HG02938 (cell line): ENCODE data around the gene LRP1B.
"Not testable (repeated sequence)": the region's sequence is repeated elsewhere in the genome, so short reads cannot be mapped to it uniquely, and the experiment has no call there.

ENCODE experiments used
- ATAC-seq: cut with Tn5 transposase; IDR thresholded peaks from one replicate; pipeline ENCODE4 v1.9.1; 2021; ENCODE audit warnings: mild to moderate bottlenecking, moderate library complexity; ENCODE audit not compliant: unreplicated experiment

The LRP1B gene

DNA sequence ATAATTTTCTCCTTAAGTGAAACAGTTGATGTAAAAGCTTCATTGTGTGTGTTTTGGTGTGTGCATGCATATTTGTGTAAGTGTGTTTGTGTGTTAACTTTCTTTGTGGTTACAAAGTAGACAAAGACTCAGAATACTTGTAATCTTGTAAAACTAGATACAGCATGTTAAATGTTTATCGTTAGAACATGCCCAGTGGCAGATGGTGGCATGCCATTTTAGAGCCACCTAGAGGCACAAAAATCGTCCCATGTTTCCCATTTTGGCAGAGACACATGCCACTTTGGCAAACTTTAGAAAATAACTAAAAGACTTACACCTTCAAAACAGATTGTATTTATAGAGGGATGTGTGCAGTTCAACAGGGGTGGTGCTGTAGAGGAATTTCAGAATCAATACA, 224.1 kb downstream of the LRP1B start:
- no peak for ATAC-seq

DNA sequence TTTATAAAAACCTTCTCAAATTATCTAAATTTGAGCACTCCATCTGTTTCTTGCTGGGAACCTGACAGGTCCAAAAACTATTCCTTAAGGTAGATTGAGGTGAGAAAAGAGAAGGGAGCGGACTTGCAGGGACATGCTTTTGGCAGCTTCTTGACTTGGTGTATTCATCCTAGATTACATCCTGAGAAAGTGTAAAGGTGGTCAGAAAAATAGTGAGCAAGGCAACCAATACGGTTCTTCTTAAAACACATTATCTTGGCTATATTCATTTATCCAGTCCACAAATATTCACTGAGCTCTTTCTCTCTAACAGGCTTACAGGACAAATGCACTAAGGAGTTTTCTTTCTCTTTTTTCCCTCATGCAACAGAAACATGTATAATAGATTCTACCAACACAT, 230.0 kb downstream of the LRP1B start:
- no peak for ATAC-seq

DNA sequence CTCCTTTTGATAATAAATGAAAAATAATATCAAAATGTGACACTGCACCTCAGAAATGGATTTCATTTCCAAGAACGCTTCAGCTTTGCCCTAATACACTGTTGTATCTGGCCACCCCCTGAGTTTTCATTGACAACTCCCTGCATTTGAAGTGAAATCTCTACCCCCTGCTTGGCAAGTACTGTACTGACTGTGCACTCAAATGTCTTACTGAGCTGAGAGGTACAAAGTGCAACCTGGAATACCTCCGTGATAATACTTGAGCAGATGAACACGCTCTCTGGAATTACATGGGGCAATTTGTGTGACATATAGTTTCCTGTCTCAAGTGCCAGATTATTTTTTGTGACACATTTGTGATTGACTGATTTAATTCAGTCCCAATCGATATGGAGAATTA, 231.1 kb downstream of the LRP1B start:
- no peak for ATAC-seq

DNA sequence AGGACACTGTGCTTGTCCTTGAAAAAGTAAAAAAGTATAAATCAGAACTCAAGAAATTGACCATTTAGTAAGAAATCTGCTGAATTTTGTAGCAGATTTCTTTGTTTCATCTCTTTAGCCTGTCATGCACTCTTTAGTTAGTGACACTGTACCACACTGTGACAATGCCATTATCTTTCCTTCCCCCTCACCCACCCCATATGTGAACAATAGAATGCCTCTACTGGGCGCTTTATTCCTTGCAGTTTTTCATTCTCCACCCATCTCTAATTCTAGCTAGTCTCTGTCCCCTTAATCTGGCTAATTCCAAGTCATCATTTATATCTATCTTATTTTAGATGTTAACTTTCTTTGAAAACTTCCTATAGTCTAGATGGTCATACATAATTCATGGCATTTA, 241.0 kb downstream of the LRP1B start:
- no peak for ATAC-seq

DNA sequence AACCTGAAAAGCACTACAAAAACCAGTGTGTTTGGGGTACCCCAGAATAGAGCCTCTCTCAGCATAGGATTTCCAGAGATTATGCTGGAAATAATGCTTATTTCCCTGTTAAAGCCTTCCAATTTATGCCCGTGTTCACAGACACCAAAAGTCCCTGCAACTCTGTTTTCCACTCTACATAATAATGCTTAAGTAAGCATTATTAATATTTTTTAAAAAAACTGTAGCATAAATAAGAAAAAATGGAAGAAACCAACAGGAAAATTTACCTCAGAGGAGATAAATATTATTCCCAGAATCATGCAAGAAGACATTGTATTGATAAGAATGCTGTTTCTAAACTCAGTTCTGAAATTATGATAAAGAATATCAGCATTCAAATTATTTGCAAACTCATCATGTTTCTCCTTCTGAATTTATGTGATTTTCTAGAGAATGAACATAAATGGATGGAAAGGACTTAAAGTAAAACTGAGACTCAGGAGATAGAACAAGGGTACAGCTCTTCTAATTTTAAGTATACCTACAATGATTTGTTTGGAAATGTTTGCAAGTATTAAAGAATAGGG, 241.7 kb downstream of the LRP1B start:
- no peak for ATAC-seq

DNA sequence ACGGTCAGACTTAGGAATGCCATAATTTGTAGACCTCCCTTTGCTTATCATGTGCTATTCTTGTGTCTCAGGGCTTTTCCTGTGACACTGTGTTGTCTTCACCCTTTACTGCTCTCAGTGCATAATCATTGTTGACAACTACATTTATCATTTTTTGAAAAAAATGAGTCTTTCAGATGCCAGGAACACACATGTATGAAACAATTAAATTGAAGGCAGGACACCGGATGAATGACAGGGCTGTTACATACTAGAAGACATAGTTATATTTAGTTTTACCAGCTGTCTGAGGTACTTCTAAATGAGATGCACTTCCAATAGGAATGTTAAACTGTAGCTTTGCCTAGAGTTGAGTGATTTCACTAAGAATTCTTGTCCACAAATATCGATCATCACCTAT, 243.5 kb downstream of the LRP1B start:
- no peak for ATAC-seq

DNA sequence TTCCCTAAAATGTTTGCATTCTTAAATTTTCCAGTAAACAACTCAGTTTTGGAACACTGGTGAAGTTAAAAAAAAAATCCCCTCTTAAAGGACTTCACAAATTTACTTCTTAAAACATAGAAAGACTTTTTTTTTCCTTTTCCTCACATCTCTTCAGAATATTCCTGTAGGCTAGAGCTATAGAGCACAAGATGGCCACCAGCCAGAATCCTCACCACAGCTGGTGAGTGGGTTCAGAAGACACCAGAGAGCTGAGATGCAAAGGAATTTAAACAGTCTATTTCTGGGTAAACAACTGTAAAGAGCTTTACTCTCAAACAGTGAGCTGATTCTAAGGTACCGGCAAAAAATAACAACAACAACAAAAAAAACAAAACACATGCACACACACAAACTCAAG, 252.8 kb downstream of the LRP1B start:
- no peak for ATAC-seq

DNA sequence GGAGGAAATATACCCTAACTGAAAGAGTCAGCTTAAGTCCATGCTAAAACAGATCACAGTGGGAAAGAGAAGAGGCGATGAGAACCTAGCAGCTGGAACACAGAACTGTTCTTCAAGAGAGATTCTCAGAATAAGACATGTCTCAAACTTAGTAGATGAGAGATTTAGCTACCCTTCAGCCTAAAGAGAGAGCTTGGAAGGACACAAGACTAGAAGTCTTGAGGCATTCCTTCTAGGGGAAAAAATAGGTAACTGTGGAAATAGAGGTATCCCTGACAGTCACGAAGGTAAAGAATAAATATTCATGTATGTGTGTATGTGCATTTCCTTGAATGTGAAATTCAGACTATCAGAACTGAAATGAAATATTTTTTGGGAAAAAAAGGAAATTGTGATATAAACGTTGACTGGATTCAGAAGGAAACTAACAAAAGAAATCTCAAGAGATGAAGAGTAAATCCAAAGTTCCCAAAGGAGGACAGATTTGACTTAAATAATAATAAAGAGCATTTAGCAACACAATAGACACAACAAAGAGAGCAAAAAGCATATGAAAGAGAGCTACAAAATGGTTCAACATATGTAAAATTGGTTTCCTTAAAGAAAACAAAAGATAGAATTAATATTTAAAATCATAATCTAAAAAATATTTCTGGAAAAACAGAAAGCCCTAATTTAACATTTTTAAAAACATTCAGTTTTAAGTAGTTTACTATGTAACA, 258.7 kb downstream of the LRP1B start:
- no peak for ATAC-seq

DNA sequence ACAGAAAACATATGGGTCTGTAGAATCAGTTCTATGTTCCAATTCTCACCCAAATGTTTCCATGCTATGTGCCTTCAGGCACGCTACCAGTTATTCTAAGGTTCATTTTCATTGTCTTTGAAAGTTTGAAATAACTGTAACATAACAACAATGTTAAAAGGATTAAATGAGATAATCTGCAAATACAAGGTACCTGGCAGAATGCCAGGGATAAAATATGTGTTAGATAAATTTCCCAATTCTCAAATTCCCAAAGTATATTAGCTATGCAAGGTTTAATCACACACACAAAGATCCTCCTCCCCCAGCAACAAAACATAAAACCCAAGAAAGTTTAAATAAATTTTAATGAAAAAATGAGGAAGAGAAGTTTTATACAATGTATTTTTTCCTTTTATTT, 261.2 kb downstream of the LRP1B start:
- no peak for ATAC-seq

DNA sequence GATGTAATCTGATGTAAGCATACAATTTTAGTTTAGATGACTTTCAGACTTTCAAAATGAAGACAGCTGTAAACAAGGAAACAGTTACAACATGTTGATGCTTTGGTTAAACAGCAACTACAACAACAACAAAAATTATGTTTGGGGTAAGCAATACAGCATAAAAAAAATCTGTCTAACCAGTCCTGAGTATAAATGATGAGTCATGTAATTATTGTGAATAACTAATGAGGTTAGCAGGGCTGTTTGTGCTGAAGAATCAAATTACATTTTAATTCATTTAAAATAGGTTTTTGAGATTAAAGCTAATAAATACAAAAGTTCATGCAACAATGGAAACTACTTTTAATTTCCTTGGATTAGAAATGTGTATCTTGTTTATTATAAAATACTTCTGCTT, 266.9 kb downstream of the LRP1B start:
- ATAC-seq = no peak

DNA sequence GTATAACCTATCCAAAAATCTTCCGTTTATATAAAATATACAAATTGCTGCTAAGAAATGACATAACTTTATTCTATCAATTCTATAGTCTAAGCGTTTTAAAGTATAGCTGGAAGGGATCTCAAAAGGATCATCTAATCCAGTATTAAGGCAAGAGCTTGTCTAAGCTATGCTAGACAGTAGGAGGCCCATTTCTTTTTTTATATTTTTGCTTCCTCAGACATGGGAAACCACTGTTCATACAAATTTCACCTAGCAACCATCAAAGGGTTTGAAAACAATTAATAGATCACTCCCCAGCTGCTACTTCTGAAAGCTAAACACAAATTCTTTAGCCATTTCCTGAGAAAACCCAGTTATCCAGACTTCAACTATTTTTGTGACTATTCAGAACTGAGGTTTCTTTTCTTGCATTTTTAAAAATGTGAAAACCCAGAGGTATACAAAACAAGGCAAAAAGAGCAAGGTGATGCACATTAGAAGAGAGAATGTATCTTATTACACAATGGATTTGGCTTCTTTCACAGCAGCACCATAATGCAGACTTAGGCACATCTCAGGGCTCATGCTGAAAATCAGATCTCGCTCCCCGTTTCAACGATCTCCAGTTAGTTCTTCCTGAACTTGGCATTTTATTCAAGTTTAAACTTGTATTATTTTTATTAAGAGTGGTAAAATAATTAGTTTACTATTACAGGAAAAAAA, 274.4 kb downstream of the LRP1B start:
- ATAC-seq = no peak

DNA sequence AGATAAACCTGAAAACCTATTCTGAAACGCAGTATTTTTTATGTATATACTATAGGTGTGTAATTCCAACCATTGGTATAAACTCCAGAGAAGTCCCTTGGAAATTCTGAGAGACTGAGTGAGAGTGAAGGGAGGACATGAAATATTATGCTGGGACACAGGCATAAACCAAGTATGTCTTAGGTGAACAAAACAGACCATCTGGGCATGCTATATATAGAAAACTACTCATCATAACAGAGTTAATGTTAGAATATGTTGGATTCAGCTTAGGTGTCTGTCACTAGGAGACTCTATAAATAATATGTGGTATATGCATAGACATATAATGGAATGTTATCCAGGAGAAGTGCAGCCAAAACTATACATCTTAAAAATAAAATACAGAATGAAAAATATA, 282.6 kb downstream of the LRP1B start:
- ATAC-seq = no peak

DNA sequence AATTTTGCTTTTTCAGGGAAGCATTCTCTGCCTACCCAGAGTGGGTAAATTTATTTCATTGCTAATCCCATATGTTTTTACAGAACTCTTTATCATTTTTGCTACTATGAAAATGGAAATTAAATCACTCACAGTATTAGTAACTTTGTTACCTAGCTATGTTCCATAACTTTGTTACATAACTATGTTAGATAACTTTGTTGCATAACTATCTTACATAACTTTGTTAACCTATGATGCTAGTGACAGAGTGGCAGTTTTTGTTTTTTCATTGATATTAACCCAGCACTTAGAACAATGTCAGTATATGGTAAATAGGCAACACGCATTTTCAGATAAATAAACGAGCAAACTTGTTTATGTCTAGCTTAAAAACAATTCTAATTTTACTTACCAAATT, 286.6 kb downstream of the LRP1B start:
- no peak for ATAC-seq

DNA sequence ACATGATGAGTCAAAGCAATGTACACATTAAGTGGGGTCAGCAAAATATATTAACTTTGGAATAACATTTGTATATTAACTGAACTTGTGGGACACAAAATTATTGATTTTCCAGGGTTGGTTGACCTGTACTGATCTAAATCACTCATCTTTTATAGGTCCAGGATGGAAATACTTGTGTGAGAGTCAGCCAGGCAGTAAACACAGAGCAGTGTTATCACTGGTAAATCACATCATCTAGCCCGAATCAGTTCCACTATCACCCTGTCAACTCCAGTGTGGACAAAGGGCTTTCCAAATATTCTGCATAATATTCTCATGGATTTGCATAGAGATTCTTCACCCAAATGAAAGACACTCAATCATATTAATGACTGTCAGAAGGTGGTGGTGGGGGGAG, 295.7 kb downstream of the LRP1B start:
- ATAC-seq = no peak

DNA sequence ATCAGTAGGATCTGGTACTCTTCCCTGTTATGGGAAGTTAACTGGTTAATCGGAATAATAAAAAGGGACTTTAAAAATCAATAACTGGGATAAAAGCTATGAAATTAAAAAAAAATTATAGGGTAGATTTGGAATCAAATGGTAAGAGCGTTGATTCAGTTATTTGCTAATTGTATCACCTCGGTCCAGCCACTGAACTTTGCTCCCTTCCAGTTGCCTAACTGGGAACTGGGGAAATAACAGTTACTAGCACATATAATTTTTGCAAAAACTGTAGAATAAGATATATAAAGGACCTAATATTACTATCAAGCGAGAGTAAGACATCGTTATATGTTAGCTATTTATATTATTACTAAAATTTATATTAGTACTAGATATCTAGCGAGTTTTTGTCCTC, 302.1 kb downstream of the LRP1B start:
- no peak for ATAC-seq

DNA sequence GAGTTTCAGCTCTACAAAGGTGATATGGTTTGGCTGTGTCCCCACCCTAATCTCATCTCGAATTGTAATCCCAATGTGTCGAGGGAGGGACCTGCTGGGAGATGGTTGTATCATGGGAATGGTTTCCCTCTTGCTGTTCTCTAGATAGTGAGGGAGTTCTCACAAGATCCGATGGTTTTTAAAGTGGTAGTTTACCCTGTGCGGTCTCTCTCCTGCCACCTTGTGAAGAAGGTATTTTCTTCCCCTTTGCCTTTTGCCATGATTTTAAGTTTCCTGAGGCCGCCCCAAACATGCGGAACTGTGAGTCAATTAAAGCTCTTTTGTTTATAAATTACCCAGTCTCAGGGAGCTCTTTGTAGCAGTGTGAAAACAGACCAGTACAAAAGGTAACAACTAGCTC, 306.0 kb downstream of the LRP1B start:
- no peak for ATAC-seq

DNA sequence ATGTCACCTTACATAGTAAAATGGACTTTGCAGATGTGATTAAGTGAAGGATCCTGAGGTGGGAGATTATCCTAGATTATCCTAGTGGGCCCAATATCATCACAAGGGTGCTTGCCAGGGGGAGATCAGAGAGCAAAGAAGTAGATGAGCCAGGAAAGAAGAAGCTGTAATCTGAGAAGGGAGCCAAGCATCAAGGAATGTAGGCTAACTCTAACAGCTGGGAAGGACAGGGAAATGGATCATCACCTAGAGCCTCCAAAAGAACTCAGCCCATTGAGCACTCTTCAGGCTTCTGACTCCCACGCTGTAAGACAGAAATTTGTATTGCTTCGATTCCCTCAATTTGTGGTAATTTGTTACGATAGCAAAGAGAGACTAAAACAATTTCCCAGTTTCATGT, 309.9 kb downstream of the LRP1B start:
- no peak for ATAC-seq

DNA sequence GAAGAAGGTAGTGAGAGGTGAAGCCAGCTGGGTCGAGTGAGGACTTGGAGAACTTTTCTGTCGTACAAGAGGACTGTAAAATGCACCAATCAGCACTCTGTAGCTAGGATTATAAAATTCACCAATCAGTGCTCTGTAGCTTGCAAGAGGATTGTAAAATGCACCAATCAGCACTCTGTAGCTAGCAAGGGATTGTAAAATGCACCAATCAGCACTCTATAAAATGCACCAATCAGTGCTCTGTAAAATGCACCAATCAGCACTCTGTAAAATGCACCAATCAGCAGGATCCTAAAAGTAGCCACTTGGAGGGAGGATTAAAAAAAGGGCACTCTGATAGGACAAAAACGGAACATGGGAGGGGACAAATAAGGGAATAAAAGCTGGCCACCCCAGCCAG, 315.5 kb downstream of the LRP1B start:
- not testable (repeated sequence) for ATAC-seq

DNA sequence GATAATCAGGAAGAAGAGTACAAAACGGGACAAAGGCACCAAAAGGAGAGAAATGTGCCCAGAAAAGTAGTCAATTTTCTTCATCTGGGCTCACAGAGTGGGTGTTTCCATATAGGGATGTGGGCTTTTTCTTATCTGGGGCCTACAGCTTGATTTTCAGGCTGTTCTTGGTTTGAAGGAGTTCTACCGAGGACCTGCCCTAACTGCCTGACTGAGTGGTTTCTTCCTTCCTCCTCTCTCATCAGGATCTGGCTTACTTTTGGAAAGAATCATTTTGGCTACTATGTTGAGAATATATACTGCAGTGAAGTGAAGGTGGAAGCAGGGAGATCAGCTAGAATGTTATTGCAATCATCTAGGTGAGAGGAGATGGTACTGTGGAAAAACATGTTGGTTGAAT, 316.7 kb downstream of the LRP1B start:
- ATAC-seq = no peak

DNA sequence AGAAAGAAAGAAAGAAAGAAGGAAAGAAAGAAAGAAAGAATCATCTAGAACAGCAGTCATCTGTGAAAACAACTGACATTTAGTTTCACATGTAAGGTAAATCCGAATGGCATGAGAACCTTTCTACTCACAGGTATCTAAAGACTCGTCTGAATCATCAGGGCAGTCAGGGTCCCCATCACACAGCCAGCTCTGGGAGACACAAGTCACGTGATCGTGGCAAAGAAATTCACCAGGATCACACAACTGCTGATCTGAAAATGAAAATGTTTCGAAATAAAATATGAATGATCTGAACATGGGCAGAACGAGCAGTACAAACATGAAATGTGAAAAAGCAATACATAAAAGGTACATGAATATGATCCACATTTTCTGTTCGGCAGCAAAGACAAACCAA, 320.7 kb downstream of the LRP1B start:
- ATAC-seq = no peak

DNA sequence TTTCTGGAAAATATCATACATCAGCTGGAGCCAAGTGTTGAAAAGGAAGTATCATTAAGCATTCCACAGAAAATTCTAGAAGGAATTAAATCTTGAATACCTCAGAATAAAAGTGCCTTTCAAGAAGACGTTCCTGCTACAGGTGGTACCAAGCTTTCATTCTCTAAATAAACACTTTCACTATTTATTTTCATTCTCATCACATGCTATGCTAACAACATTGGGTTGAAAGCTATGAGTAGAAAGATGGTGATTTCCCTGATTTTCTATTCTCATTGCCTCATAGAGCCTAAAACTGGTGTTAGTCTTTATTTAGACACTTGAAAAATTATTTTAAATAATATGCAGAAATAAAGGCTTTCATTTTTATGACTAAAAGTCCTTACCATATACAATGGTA, 324.7 kb downstream of the LRP1B start:
- no peak for ATAC-seq

DNA sequence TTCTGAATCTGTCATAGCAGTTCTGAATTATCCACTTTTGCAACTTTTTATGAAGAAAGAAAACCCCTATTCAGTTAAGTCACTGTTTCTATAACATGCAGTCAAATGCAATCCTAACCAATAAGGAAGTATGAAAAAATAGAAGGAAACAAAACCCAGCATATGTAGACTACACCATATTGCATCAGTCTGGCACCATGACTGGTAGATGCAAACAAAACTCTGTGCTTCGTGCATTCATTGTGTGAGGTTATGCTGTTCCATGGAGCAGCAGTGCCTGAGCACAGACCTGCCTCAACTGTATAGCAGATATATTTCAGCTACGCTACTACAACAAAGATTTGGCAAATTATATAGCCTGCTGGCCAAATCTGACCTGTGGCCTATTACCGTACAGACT, 325.5 kb downstream of the LRP1B start:
- ATAC-seq = no peak

DNA sequence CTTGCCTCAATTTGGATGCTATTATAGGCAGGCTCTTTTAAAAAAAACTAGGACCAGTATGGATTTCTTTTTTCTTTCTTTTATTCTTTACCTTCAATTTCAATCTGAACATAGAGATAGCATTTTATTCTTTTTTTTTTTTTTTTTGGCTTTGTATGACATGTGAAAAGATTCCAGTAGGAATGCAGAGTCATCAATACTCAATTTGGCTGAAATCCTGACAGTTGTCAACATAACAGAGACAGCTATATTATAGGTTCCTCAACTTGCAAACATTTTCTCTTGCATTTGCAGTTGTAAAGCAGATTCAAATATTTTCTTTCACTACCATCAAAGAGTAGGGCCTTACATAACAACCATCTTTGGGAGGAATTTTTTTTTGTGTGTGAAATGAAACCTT, 334.4 kb downstream of the LRP1B start:
- no peak for ATAC-seq
